Endodermal cell (in vitro differentiated cells): ENCODE measurements around the gene PGM5. TPM values are rescaled to one million over a fixed set of nuclear protein-coding genes. Genes with fewer than 3 reads are reported as not detected.
"Not testable (repeated sequence)": the region's sequence is repeated elsewhere in the genome, so short reads cannot be mapped to it uniquely, and the experiment has no call there.

Experiments
- DNase-seq: peaks from one replicate; pipeline ENCODE4 v3.0.0-alpha.2; 2017
- H3K27ac ChIP-seq: 2 replicates; pipeline ENCODE4 v1.5.1; 2013; ENCODE audit warnings: mild to moderate bottlenecking, low read depth, low read length, moderate library complexity
- H3K27me3 ChIP-seq: 2 replicates; pipeline ENCODE4 v1.6.1; 2013; ENCODE audit warnings: mild to moderate bottlenecking, low read length, moderate library complexity; ENCODE audit not compliant: insufficient read depth, control insufficient read depth, poor library complexity, severe bottlenecking
- H3K36me3 ChIP-seq: 2 replicates; pipeline ENCODE4 v1.7.0; 2013; ENCODE audit warnings: mild to moderate bottlenecking, low read length, moderate library complexity; ENCODE audit not compliant: control insufficient read depth, insufficient read depth
- H3K4me1 ChIP-seq: one replicate; pipeline ENCODE4 v1.7.0; 2013; ENCODE audit warnings: low read length; ENCODE audit not compliant: control insufficient read depth, insufficient read depth
- H3K4me3 ChIP-seq: 2 replicates; pipeline ENCODE4 v1.5.1; 2013; ENCODE audit warnings: mild to moderate bottlenecking, low read length, moderate library complexity
- H3K9ac ChIP-seq: 2 replicates; pipeline ENCODE4 v1.6.1; 2013; ENCODE audit warnings: mild to moderate bottlenecking, low read length, moderate library complexity; ENCODE audit not compliant: poor library complexity, severe bottlenecking; ENCODE audit errors: extremely low read depth
- H3K9me3 ChIP-seq: 2 replicates; pipeline ENCODE4 v1.6.1; 2013; ENCODE audit warnings: mild to moderate bottlenecking, low read length, moderate library complexity; ENCODE audit not compliant: control insufficient read depth
- H3K27ac Mint-ChIP-seq: 2 replicates; pipeline ENCODE4 v1.8.0; 2020; ENCODE audit warnings: mixed read lengths
- H3K27me3 Mint-ChIP-seq: 2 replicates; pipeline ENCODE4 v1.8.0; 2021; ENCODE audit warnings: mild to moderate bottlenecking, mixed read lengths; ENCODE audit not compliant: insufficient read depth
- H3K36me3 Mint-ChIP-seq: 2 replicates; pipeline ENCODE4 v1.8.0; 2020; ENCODE audit warnings: low read depth, mixed read lengths
- H3K4me1 Mint-ChIP-seq: 2 replicates; pipeline ENCODE4 v1.8.0; 2020; ENCODE audit warnings: mixed read lengths
- H3K4me3 Mint-ChIP-seq: 2 replicates; pipeline ENCODE4 v1.8.0; 2020; ENCODE audit warnings: mild to moderate bottlenecking, moderate library complexity, mixed read lengths
- H3K9me3 Mint-ChIP-seq: 2 replicates; pipeline ENCODE4 v1.8.0; 2020; ENCODE audit warnings: mild to moderate bottlenecking, mixed read lengths
- WGBS, 2 experiments: methylation state at CpG; one replicate each; pipeline versions ENCODE4 v1.1.5 to v1.1.7; 2013; ENCODE audit warnings: missing lambda C conversion rate in 2 of 2, mixed read lengths in 1 of 2; ENCODE audit not compliant: insufficient coverage in 1 of 2, insufficient read length in 1 of 2; 5-methylcytosine and 5-hydroxymethylcytosine counted together
- total RNA-seq, 2 donors: library from RNA; stranded (reverse); fragmentation: NEBNext Ultra II Directional in 1 of 2; extraction: Animal tissue kit (Norgen Biotek cat#: 25700) in 1 of 2; gene quantifications; 2 replicates in 1 of 2; 3 replicates in 1 of 2; pipeline ENCODE4 v1.2.1, GENCODE V29; 2021

Gene PGM5
- total RNA-seq, 2 donors from 2014 or later = 0.33 to 0.64 TPM

GRCh38 chr9:68397095-68397423, 40.6 kb downstream of the PGM5 start:
- not testable (repeated sequence) for DNase-seq, H3K4me3 ChIP-seq, H3K36me3 Mint-ChIP-seq, H3K9me3 ChIP-seq, H3K27me3 ChIP-seq, H3K9ac ChIP-seq, H3K4me3 Mint-ChIP-seq, H3K36me3 ChIP-seq, H3K27ac ChIP-seq, H3K4me1 Mint-ChIP-seq, H3K27ac Mint-ChIP-seq, H3K9me3 Mint-ChIP-seq, H3K4me1 ChIP-seq
- WGBS, 2 experiments = 61% methylated on average over 2 of the region's 2 CpGs; no CpG with 5 or more reads in 1 of the 2 experiments
- peaks cover 26% of the 10 kb centered on the region for H3K27me3 Mint-ChIP-seq

- WGBS, 2 experiments = 97% methylated on average over 3 of the region's 3 CpGs; no CpG with 5 or more reads in 1 of the 2 experiments
- H3K9me3 Mint-ChIP-seq, H3K27me3 ChIP-seq, H3K27ac ChIP-seq, H3K4me3 ChIP-seq, H3K36me3 Mint-ChIP-seq, H3K4me1 Mint-ChIP-seq, H3K27ac Mint-ChIP-seq, H3K36me3 ChIP-seq, DNase-seq, H3K9me3 ChIP-seq, H3K4me3 Mint-ChIP-seq, H3K4me1 ChIP-seq, H3K9ac ChIP-seq: not testable (repeated sequence)
- peaks cover 23% of the 10 kb centered on the region for H3K27me3 Mint-ChIP-seq
These were observed 41.4 kb downstream of the PGM5 start for GRCh38 chr9:68397796-68398195.

GRCh38 chr9:68398324-68398723, 41.9 kb downstream of the PGM5 start:
- 70% methylated on average over 1 of the region's 1 CpG; no CpG with 5 or more reads in 1 of the 2 experiments for WGBS, 2 experiments
- not testable (repeated sequence) for H3K27ac ChIP-seq, H3K4me1 Mint-ChIP-seq

GRCh38 chr9:68404421-68405185, 48.2 kb downstream of the PGM5 start:
- H3K4me1 ChIP-seq, H3K4me3 ChIP-seq, H3K27ac ChIP-seq, H3K4me3 Mint-ChIP-seq, H3K4me1 Mint-ChIP-seq, H3K9me3 ChIP-seq, H3K36me3 Mint-ChIP-seq, H3K9me3 Mint-ChIP-seq, H3K36me3 ChIP-seq, DNase-seq, H3K27ac Mint-ChIP-seq, H3K27me3 ChIP-seq, H3K9ac ChIP-seq: not testable (repeated sequence)
- 80% methylated on average over 3 of the region's 3 CpGs; no CpG with 5 or more reads in 1 of the 2 experiments for WGBS, 2 experiments
- peaks cover 37% of the 10 kb centered on the region for H3K27me3 Mint-ChIP-seq

More at GRCh38 chr9:68398324-68398723, 41.9 kb downstream of the PGM5 start:
- H3K9ac ChIP-seq, H3K9me3 ChIP-seq, H3K4me3 Mint-ChIP-seq, H3K4me3 ChIP-seq, H3K4me1 ChIP-seq, H3K27me3 ChIP-seq, H3K9me3 Mint-ChIP-seq, DNase-seq, H3K36me3 ChIP-seq, H3K27ac Mint-ChIP-seq, H3K36me3 Mint-ChIP-seq: not testable (repeated sequence)
- H3K27me3 Mint-ChIP-seq = peaks cover 23% of the 10 kb centered on the region

GRCh38 chr9:68411865-68412264, 55.5 kb downstream of the PGM5 start:
- H3K4me1 Mint-ChIP-seq, H3K9me3 Mint-ChIP-seq, H3K27me3 ChIP-seq, H3K4me3 Mint-ChIP-seq, H3K9me3 ChIP-seq, H3K27ac Mint-ChIP-seq, H3K4me3 ChIP-seq, H3K36me3 Mint-ChIP-seq, DNase-seq, H3K9ac ChIP-seq, H3K4me1 ChIP-seq, H3K36me3 ChIP-seq, H3K27ac ChIP-seq: not testable (repeated sequence)
- peaks cover 13% of the 10 kb centered on the region for H3K27me3 Mint-ChIP-seq

GRCh38 chr9:68412754-68413153, 56.3 kb downstream of the PGM5 start:
- H3K4me3 ChIP-seq, H3K36me3 ChIP-seq, H3K36me3 Mint-ChIP-seq, H3K4me1 ChIP-seq, H3K4me3 Mint-ChIP-seq, H3K27me3 Mint-ChIP-seq, H3K27ac ChIP-seq, DNase-seq, H3K27me3 ChIP-seq, H3K9me3 Mint-ChIP-seq, H3K9ac ChIP-seq, H3K27ac Mint-ChIP-seq, H3K9me3 ChIP-seq: not testable (repeated sequence)
- 100% methylated on average over 1 of the region's 2 CpGs; no CpG with 5 or more reads in 1 of the 2 experiments for WGBS, 2 experiments
- peaks cover 12% of the 10 kb centered on the region for H3K4me1 Mint-ChIP-seq

- not testable (repeated sequence) for H3K4me3 ChIP-seq, H3K27ac Mint-ChIP-seq, H3K27ac ChIP-seq, H3K36me3 ChIP-seq, H3K27me3 ChIP-seq, H3K9me3 ChIP-seq, H3K36me3 Mint-ChIP-seq, H3K9ac ChIP-seq, H3K4me3 Mint-ChIP-seq, H3K4me1 ChIP-seq, DNase-seq, H3K9me3 Mint-ChIP-seq
- H3K27me3 Mint-ChIP-seq = peaks cover 13% of the 10 kb centered on the region
- WGBS, 2 experiments = 100% methylated on average over 1 of the region's 1 CpG; no CpG with 5 or more reads in 1 of the 2 experiments
- peaks cover 32% of the 10 kb centered on the region for H3K4me1 Mint-ChIP-seq
These were observed 58.7 kb downstream of the PGM5 start for GRCh38 chr9:68415065-68415464.
